Lower lobe of right lung (tissue), 2 donors: ENCODE measurements around the gene FTSJ1. TPM values are rescaled to one million over a fixed set of nuclear protein-coding genes. Genes with fewer than 3 reads are reported as not detected.
A peak's percentile ranks its signal among the peaks of the same experiment; 100 is the strongest.
"Not testable (repeated sequence)": the region's sequence is repeated elsewhere in the genome, so short reads cannot be mapped to it uniquely, and the experiment has no call there.

Experiments
- ATAC-seq, 2 donors: fragments of 200-7000 bp; cut with Tn5 transposase; one replicate each; pipeline ENCODE4 v1.9.1; 2020 to 2022; ENCODE audit warnings: mild to moderate bottlenecking in 2 of 2, moderate library complexity in 2 of 2
- DNase-seq: peaks from one replicate; pipeline ENCODE4 v3.0.0-alpha.2; 2020
- H3K27ac ChIP-seq: fragments of 200-600 bp; one replicate; pipeline ENCODE4 v1.8.0; 2022
- H3K27me3 ChIP-seq: fragments of 200-600 bp; one replicate; pipeline ENCODE4 v1.8.0; 2022; ENCODE audit warnings: low read depth
- H3K36me3 ChIP-seq: fragments of 200-600 bp; one replicate; pipeline ENCODE4 v1.8.0; 2022; ENCODE audit warnings: mild to moderate bottlenecking
- H3K4me1 ChIP-seq: fragments of 200-600 bp; one replicate; pipeline ENCODE4 v1.8.0; 2022
- H3K4me3 ChIP-seq: fragments of 200-600 bp; one replicate; pipeline ENCODE4 v1.8.0; 2022; ENCODE audit warnings: mild to moderate bottlenecking
- H3K9me3 ChIP-seq: fragments of 200-600 bp; one replicate; pipeline ENCODE4 v1.8.0; 2022
- intact Hi-C: fragments of 100-400 bp; cut with DNase I; formaldehyde crosslinking; loops from one replicate; pipeline ENCODE4 v1.11.0; 2022
- long read RNA-seq: library from polyadenylated mRNA; unstranded; transcript quantifications from one replicate; pipeline ENCODE4 v2.0.0, GENCODE V29; 2021
- total RNA-seq: library from RNA; stranded (reverse); fragmentation: NEBNext Ultra II Directional; extraction: Animal tissue kit (Norgen Biotek cat#: 25700); gene quantifications from one replicate; pipeline ENCODE4 v1.2.1, GENCODE V29; 2021
- TF ChIP-seq, protein P1 (sequence below): fragments of 200-600 bp; IDR thresholded peaks from one replicate; pipeline ENCODE4 v1.8.0; 2022; ENCODE audit warnings: antibody characterized with exemption, mild to moderate bottlenecking
- donor health status: DM: no; HTN: yes; CAD: no; lungs with severe emphysema.

The FTSJ1 gene, protein sequence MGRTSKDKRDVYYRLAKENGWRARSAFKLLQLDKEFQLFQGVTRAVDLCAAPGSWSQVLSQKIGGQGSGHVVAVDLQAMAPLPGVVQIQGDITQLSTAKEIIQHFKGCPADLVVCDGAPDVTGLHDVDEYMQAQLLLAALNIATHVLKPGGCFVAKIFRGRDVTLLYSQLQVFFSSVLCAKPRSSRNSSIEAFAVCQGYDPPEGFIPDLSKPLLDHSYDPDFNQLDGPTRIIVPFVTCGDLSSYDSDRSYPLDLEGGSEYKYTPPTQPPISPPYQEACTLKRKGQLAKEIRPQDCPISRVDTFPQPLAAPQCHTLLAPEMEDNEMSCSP
- total RNA-seq, result 30.2 TPM
- long read RNA-seq, transcript FTSJ1-202 (13 exons, 1,892 nt), result major isoform, 15 of 37 reads
- long read RNA-seq, partial matches to known transcripts, result 10 of 37 reads
- long read RNA-seq, other reads (novel, unspliced or antisense), result 12 of 37 reads

DNA sequence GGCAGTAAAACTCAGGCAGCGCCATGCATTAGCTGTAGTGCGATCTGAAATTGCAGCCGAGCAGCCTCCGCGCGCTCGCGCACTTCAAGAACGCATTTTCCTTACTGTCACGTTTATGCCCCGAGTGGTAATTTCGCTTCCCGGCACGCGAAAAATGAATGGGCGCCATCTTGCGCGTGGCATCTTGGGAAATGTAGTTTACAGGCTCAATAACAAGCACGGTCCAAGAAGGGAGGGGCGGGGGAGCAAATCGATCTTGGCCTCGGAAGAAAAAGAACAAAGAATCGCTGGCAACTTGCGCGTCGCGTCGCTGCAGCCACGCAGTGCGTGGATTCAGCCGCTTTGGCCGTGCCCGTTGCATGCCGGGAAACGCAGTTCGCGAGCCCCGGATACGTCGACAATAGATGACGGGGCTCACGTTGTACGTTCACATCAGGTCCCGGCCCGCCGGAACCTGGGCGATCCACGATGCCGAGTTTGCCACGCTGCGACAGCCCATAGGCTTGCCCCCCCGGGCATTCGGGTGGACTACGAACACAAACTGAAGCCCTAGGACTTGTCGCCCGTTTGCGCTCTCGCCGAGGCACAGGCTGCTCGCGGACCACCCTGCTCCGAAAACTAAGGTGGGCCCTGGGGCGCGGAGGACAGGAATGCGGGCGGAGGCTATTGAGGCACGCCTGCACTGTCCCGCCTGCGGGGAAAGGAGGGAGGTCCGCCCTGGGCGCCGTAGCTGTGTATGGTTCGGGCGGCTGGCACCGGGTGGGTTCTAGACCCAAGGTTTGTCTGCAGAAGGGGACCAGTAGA is at the start of gene FTSJ1:
FTSJ1 (plus strand) TSS at position 426 of the 804 bp plus-strand sequence. CDS start 1,849 bp downstream, outside the sequence.
- peak; percentile 92 for DNase-seq
- peak; percentile 97 for ATAC-seq
- H3K27ac ChIP-seq, result peak within 1 kb of the TSS; percentile 88
- H3K4me1 ChIP-seq, result peaks cover 4% of the 10 kb centered on the region
- no peaks in the 10 kb centered on the region for H3K36me3 ChIP-seq
- intact Hi-C loops, result no loop called here
- no peaks in the 10 kb centered on the region for H3K9me3 ChIP-seq
- H3K4me3 ChIP-seq, result peak within 1 kb of the TSS; percentile 70
- TF ChIP-seq, protein P1, sequence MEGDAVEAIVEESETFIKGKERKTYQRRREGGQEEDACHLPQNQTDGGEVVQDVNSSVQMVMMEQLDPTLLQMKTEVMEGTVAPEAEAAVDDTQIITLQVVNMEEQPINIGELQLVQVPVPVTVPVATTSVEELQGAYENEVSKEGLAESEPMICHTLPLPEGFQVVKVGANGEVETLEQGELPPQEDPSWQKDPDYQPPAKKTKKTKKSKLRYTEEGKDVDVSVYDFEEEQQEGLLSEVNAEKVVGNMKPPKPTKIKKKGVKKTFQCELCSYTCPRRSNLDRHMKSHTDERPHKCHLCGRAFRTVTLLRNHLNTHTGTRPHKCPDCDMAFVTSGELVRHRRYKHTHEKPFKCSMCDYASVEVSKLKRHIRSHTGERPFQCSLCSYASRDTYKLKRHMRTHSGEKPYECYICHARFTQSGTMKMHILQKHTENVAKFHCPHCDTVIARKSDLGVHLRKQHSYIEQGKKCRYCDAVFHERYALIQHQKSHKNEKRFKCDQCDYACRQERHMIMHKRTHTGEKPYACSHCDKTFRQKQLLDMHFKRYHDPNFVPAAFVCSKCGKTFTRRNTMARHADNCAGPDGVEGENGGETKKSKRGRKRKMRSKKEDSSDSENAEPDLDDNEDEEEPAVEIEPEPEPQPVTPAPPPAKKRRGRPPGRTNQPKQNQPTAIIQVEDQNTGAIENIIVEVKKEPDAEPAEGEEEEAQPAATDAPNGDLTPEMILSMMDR, result no peak
- no peaks in the 10 kb centered on the region for H3K27me3 ChIP-seq

DNA sequence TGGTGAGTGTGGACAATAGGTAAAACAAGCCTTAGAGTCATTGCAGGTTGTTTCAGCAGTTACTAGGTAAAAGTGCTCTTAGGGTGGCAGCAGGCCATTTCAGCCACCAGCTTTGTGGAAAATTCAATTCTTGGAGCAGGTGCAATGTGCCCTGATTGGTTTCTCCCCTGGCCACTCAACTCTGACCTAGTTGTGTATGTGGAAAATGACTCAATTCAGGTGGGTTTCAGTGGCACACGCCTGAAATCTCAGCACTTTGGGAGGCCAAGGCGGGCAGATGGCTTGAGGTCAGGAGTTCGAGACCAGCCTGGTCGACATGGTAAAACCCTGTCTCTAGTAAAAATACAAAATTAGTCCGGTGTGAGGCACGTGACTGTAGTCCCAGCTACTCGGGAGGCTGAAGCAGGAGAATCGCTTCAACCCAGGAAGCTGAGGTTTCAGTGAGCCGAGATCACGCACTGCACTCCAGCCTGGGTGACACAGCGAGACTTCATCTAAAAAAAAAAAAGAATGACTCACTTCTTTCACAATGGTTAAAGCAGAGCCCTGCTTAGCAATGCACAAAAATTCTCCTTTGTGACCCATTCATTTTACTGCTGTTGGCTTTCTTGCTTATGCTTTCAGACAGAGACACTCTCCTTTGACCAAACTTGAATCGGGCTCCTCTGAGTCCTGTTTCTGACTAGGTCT is 48.8 kb upstream of the FTSJ1 start:
- H3K4me3 ChIP-seq, H3K4me1 ChIP-seq, DNase-seq, H3K36me3 ChIP-seq, H3K27me3 ChIP-seq, ATAC-seq, H3K27ac ChIP-seq, H3K9me3 ChIP-seq, intact Hi-C loops: not testable (repeated sequence)

DNA sequence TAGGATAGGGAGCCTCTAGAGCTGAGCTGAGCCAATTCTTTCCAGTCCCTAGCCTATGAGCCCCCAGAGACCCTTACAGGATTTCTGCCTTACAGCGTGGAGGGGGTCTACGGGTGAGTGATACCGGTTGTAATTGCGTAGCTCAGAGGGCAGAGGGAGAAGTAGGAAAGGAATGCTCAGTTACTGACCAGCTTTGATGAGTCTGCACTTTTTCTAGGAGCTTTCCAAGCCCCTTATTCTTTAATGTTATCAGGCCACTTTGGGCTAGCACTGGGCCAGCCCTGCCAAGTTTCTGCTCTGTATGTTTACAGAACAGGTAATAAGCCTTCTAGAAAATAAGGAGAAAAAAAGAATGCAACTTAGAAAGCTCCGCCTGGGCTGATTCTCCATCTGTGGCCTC is 46.4 kb upstream of the FTSJ1 start:
- ATAC-seq, intact Hi-C loops, H3K4me1 ChIP-seq: not testable (repeated sequence)

DNA sequence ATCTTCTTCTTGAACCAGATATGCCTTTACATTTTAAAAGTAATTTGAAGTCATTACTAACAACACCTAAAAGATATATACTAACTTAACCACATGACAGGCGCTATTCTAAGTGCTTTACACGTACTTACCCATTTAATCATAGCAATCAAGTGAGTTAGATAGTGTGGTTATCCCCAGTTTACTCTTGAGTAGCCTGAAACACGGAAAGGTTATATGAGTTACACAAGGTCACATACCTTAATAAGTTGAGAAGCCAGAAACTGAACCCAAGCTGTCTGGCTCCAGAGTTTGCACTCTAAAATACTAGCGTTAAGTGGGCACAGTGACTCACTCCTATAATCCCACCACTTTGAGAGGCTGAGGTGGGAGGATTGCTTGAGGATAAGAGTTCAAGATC is 45.8 kb upstream of the FTSJ1 start:
- ATAC-seq, result not testable (repeated sequence)

More for the DNA sequence above, 46.4 kb upstream of the FTSJ1 start:
- not testable (repeated sequence) for H3K27ac ChIP-seq, DNase-seq, H3K27me3 ChIP-seq, H3K4me3 ChIP-seq, H3K9me3 ChIP-seq, H3K36me3 ChIP-seq

DNA sequence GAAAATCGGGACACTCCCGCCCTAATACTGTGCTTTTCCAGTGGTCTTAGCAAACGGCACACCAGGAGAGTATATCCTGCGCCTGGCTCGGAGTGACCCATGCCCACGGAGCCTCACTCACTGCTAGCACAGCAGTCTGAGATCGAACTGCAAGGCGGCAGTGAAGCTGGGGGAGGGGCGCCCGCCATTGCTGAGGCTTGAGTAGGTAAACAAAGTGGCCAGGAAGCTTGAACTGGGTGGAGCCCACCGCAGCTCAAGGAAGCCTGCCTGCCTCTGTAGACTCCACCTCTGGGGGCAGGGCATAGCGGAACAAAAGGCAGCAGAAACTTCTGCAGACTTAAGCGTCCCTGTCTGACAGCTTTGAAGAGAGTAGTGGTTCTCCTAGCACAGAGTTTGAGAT is 42.3 kb upstream of the FTSJ1 start:
- DNase-seq, intact Hi-C loops: not testable (repeated sequence)

More for the DNA sequence above, 45.8 kb upstream of the FTSJ1 start:
- H3K4me3 ChIP-seq, H3K4me1 ChIP-seq, DNase-seq, H3K27me3 ChIP-seq, H3K36me3 ChIP-seq, intact Hi-C loops, H3K9me3 ChIP-seq, H3K27ac ChIP-seq: not testable (repeated sequence)

DNA sequence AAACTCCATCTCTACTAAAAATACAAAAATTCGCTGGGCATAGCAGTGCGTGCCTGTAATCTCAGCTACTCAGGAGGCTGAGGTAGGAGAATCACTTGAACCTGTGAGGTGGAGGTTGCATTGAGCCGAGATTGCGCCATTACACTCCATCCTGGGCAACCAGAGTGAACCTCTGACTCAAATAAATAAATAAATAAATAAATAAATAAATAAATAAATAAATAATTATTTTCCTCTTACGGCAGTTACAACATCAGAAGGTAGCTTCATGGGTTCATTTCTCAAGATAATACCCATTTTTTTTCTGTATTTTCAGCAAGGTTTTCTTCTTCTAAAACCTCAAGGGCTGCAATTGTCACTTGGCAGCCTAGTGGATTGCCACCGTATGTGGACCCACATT is 28.8 kb upstream of the FTSJ1 start:
- H3K4me1 ChIP-seq, H3K4me3 ChIP-seq, intact Hi-C loops, ATAC-seq, DNase-seq, H3K36me3 ChIP-seq, H3K9me3 ChIP-seq, H3K27me3 ChIP-seq, H3K27ac ChIP-seq: not testable (repeated sequence)

More for the DNA sequence above, 42.3 kb upstream of the FTSJ1 start:
- not testable (repeated sequence) for ATAC-seq, H3K27me3 ChIP-seq, H3K4me3 ChIP-seq, H3K4me1 ChIP-seq, H3K27ac ChIP-seq, H3K9me3 ChIP-seq, H3K36me3 ChIP-seq

DNA sequence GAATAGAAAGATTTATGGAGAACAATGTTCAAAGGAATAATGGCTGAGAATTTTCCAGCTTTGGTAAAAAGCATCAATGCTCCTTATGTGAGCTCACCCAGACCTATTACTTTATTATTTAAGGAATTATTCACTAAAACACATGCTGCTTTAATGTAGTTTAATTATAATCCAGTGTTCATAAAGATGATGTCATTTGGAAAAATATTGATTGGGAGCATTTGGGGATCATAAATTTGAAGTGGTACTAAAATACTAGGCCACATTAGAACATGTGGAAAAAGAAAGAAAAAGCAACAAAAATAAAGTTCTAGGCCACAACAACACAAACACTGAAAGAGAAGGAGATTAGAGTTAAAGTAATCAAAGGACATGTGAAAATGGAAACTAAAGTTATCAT is 25.9 kb upstream of the FTSJ1 start:
- TF ChIP-seq, protein P1, result no peak
- Histone ChIP-seq H3K4me3 (no peak overlapping the region), H3K27me3 (no peaks in the 10 kb centered on the region), H3K4me1 (no peaks in the 10 kb centered on the region), H3K9me3 (no peaks in the 10 kb centered on the region), H3K27ac (no peak overlapping the region), H3K36me3 (no peaks in the 10 kb centered on the region)
- intact Hi-C loops, result no loop called here
- DNase-seq (no peak), ATAC-seq (no peak)
